SH-SY5Y (cell line): ENCODE measurements around the gene NFASC.

Experiments
- GATA2 ChIP-seq: IDR thresholded peaks from 2 replicates; pipeline ENCODE4 v1.6.1; 2011; ENCODE audit warnings: mild to moderate bottlenecking, low read depth, low read length
- GATA3 ChIP-seq: IDR thresholded peaks from 2 replicates; pipeline ENCODE4 v1.6.1; 2011; ENCODE audit warnings: low read depth, mild to moderate bottlenecking, low read length, moderate library complexity

DNA sequence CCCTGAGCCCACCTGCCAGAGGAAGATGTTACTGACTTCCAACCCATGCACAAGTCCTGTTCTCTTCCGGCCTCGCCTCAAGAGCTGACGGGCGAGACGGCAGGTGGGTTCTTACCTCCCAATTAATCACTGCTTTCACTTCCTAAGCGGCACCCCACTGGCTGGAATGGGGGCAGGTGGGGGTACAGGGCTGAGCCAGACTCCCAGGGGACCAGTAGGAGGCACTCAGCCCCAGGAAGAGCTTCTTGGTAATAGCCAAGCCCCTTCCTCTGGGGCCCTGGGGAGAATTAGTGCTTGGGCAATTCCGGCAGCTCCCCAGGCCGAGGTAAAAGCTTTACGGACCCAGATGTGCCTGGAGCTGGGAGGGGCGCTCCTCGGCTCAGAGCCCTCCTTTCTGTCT is 182.0 kb downstream of the NFASC start:
- TF ChIP-seq GATA2 (no peak), GATA3 (no peak)
